KMS-11 (cell line): ENCODE data around the gene ADCK1.

Experiments used
- H2AFZ ChIP-seq: fragments of 200-600 bp; sonication (generic); 2 replicates; pipeline ENCODE4 v1.6.1; 2016; ENCODE audit warnings: antibody characterized with exemption, mixed run types, low read depth
- H3K27ac ChIP-seq: fragments of 200-600 bp; sonication (generic); 2 replicates; pipeline ENCODE4 v1.6.1; 2016; ENCODE audit warnings: mild to moderate bottlenecking, mixed run types
- H3K27me3 ChIP-seq: fragments of 200-600 bp; sonication (generic); 2 replicates; pipeline ENCODE4 v1.6.1; 2017; ENCODE audit warnings: mild to moderate bottlenecking, low read depth, mixed run types, moderate library complexity; ENCODE audit not compliant: insufficient read depth
- H3K36me3 ChIP-seq: fragments of 200-600 bp; sonication (generic); 2 replicates; pipeline ENCODE4 v1.6.1; 2017; ENCODE audit warnings: mild to moderate bottlenecking, mixed run types; ENCODE audit not compliant: insufficient read depth
- H3K4me1 ChIP-seq: fragments of 200-600 bp; sonication (generic); 2 replicates; pipeline ENCODE4 v1.6.1; 2016; ENCODE audit warnings: mild to moderate bottlenecking, low read depth, mixed run types; ENCODE audit not compliant: poor library complexity, severe bottlenecking
- H3K4me2 ChIP-seq: fragments of 200-600 bp; sonication (generic); 2 replicates; pipeline ENCODE4 v1.7.0; 2016; ENCODE audit warnings: mild to moderate bottlenecking, mixed run types
- H3K4me3 ChIP-seq: fragments of 200-600 bp; sonication (generic); IDR thresholded peaks from 2 replicates; pipeline ENCODE4 v1.6.1; 2017; ENCODE audit warnings: low read depth, low read length, mixed read lengths; ENCODE audit not compliant: insufficient read depth
- H3K79me2 ChIP-seq: fragments of 200-600 bp; sonication (generic); 2 replicates; pipeline ENCODE4 v1.6.1; 2016; ENCODE audit warnings: low read depth, mixed run types; ENCODE audit not compliant: insufficient read depth
- H3K9ac ChIP-seq: fragments of 200-600 bp; sonication (generic); 2 replicates; pipeline ENCODE4 v1.6.1; 2016; ENCODE audit warnings: mild to moderate bottlenecking, mixed run types
- H4K20me1 ChIP-seq: fragments of 200-600 bp; sonication (generic); 2 replicates; pipeline ENCODE4 v1.6.1; 2016; ENCODE audit warnings: mild to moderate bottlenecking, mixed run types; ENCODE audit not compliant: insufficient read depth
- CTCF ChIP-seq: fragments of 200-600 bp; sonication (generic); conservative IDR thresholded peaks from 2 replicates; pipeline ENCODE4 v1.6.1; 2017; ENCODE audit warnings: low read depth, mild to moderate bottlenecking, antibody characterized with exemption, low read length, moderate library complexity, mixed read lengths

The ADCK1 gene

GRCh38 chr14:77892890-77893484, 93.1 kb downstream of the ADCK1 start:
- H3K4me3 ChIP-seq: no peak overlapping the region
- no peak overlapping the region for H3K27ac ChIP-seq
- no peaks in the 10 kb centered on the region for H3K4me1 ChIP-seq
- no peaks in the 10 kb centered on the region for H3K36me3 ChIP-seq
- H2AFZ ChIP-seq: no peak overlapping the region
- H3K27me3 ChIP-seq: no peaks in the 10 kb centered on the region
- no peak overlapping the region for H3K4me2 ChIP-seq
- H3K9ac ChIP-seq: no peak overlapping the region
- H3K79me2 ChIP-seq: no peaks in the 10 kb centered on the region
- no peak for TF ChIP-seq CTCF
- no peaks in the 10 kb centered on the region for H4K20me1 ChIP-seq

- H3K27ac ChIP-seq: no peak overlapping the region
- H3K27me3 ChIP-seq: no peaks in the 10 kb centered on the region
- no peak overlapping the region for H3K4me2 ChIP-seq
- H2AFZ ChIP-seq: no peak overlapping the region
- H3K36me3 ChIP-seq: no peaks in the 10 kb centered on the region
- TF ChIP-seq CTCF: no peak
- no peaks in the 10 kb centered on the region for H4K20me1 ChIP-seq
- H3K9ac ChIP-seq: no peak overlapping the region
- H3K4me1 ChIP-seq: no peaks in the 10 kb centered on the region
- H3K79me2 ChIP-seq: no peaks in the 10 kb centered on the region
- H3K4me3 ChIP-seq: no peak overlapping the region
These were observed 97.5 kb downstream of the ADCK1 start for GRCh38 chr14:77897374-77897773.

- Histone ChIP-seq H3K27ac (no peak overlapping the region), H3K4me3 (no peak overlapping the region), H3K36me3 (no peaks in the 10 kb centered on the region), H3K9ac (no peak overlapping the region), H3K4me2 (no peak overlapping the region), H4K20me1 (no peaks in the 10 kb centered on the region), H2AFZ (no peak overlapping the region), H3K4me1 (no peaks in the 10 kb centered on the region), H3K27me3 (no peaks in the 10 kb centered on the region), H3K79me2 (no peaks in the 10 kb centered on the region)
- TF ChIP-seq CTCF: no peak
These were observed 102.9 kb downstream of the ADCK1 start for GRCh38 chr14:77902811-77903210.

- Histone ChIP-seq H3K4me3 (no peak overlapping the region), H3K36me3 (no peaks in the 10 kb centered on the region), H3K9ac (no peak overlapping the region), H3K27me3 (no peaks in the 10 kb centered on the region), H3K79me2 (no peaks in the 10 kb centered on the region), H4K20me1 (no peaks in the 10 kb centered on the region), H3K27ac (no peak overlapping the region), H3K4me1 (no peaks in the 10 kb centered on the region), H2AFZ (no peak overlapping the region), H3K4me2 (no peak overlapping the region)
- no peak for TF ChIP-seq CTCF
These were observed 103.3 kb downstream of the ADCK1 start for GRCh38 chr14:77903221-77903620.
